ENCODE data around the gene SLC25A21.

Gene SLC25A21

GRCh38 chr14:37046815-37047214, 125.6 kb downstream of the SLC25A21 start:
- no peak overlapping the region for H3K4me3 ChIP-seq (replicated peaks; ENCODE audit: low read depth, low read length)
- DNase-seq (ENCODE audit: extremely low read depth, low read depth): no peak
- no peak for TF ChIP-seq CTCF (IDR thresholded peaks at IDR 0.05; ENCODE audit: low read depth, low read length, missing control alignments)

GRCh38 chr14:37045340-37046061, 126.9 kb downstream of the SLC25A21 start:
- no peak for TF ChIP-seq CTCF (IDR thresholded peaks at IDR 0.05; ENCODE audit: low read depth, low read length, missing control alignments)
- no peak for DNase-seq (ENCODE audit: extremely low read depth, low read depth)
- no peak overlapping the region for H3K4me3 ChIP-seq (replicated peaks; ENCODE audit: low read depth, low read length)

GRCh38 chr14:37037636-37038387, 134.6 kb downstream of the SLC25A21 start:
- no peak for DNase-seq (ENCODE audit: extremely low read depth, low read depth)
- no peak overlapping the region for H3K4me3 ChIP-seq (replicated peaks; ENCODE audit: low read depth, low read length)
- TF ChIP-seq CTCF (IDR thresholded peaks at IDR 0.05; ENCODE audit: low read depth, low read length, missing control alignments): no peak

GRCh38 chr14:37036669-37037341, 135.6 kb downstream of the SLC25A21 start:
- TF ChIP-seq CTCF (IDR thresholded peaks at IDR 0.05; ENCODE audit: low read depth, low read length, missing control alignments): no peak
- no peak overlapping the region for H3K4me3 ChIP-seq (replicated peaks; ENCODE audit: low read depth, low read length)
- no peak for DNase-seq (ENCODE audit: extremely low read depth, low read depth)

- H3K4me3 ChIP-seq (replicated peaks; ENCODE audit: low read depth, low read length): no peak overlapping the region
- TF ChIP-seq CTCF (IDR thresholded peaks at IDR 0.05; ENCODE audit: low read depth, low read length, missing control alignments): no peak
- no peak for DNase-seq (ENCODE audit: extremely low read depth, low read depth)
These were observed 137.0 kb downstream of the SLC25A21 start for GRCh38 chr14:37035401-37035800.

GRCh38 chr14:37034410-37035285, 137.8 kb downstream of the SLC25A21 start:
- TF ChIP-seq CTCF (IDR thresholded peaks at IDR 0.05; ENCODE audit: low read depth, low read length, missing control alignments): no peak
- no peak overlapping the region for H3K4me3 ChIP-seq (replicated peaks; ENCODE audit: low read depth, low read length)
- no peak for DNase-seq (ENCODE audit: extremely low read depth, low read depth)

Data from HFF-Myc (cell line).